Right cardiac atrium (tissue), 5 donors: ENCODE data around the gene PROX1. TPM values are rescaled to one million over a fixed set of nuclear protein-coding genes. Genes with fewer than 3 reads are reported as not detected.

Experiments
- ATAC-seq, 2 donors: fragments of 200-7000 bp; cut with Tn5 transposase; one replicate each; pipeline versions ENCODE4 v1.8.0 to v1.9.1; 2020; ENCODE audit warnings: moderate library complexity in 2 of 2, mild to moderate bottlenecking in 1 of 2
- DNase-seq, 3 donors: peaks; one replicate each; pipeline ENCODE4 v3.0.0-alpha.2; 2020
- H3K27ac ChIP-seq: one replicate; pipeline ENCODE4 v1.5.1; 2013; ENCODE audit warnings: mild to moderate bottlenecking, low read length, control low read depth, moderate library complexity
- H3K27me3 ChIP-seq: one replicate; pipeline ENCODE4 v1.6.1; 2013; ENCODE audit not compliant: control insufficient read depth, insufficient read depth
- H3K4me1 ChIP-seq: one replicate; pipeline ENCODE4 v1.6.1; 2013; ENCODE audit warnings: low read length; ENCODE audit not compliant: control insufficient read depth, insufficient read depth
- H3K4me3 ChIP-seq: one replicate; pipeline ENCODE4 v1.5.1; 2013; ENCODE audit warnings: low read length, control low read depth
- H3K9me3 ChIP-seq: one replicate; pipeline ENCODE4 v1.6.1; 2013; ENCODE audit warnings: low read length; ENCODE audit not compliant: control insufficient read depth
- WGBS: extraction: QIAGEN DNeasy Blood & Tissue Kit; methylation state at CpG from one replicate; pipeline ENCODE4 v1.1.7; 2013; 5-methylcytosine and 5-hydroxymethylcytosine counted together
- intact Hi-C, 4 donors: fragments of 100-400 bp; cut with DNase I; formaldehyde crosslinking; loops; one replicate each; pipeline versions ENCODE4 v1.11.0 to v1.14.0; 2022 to 2023
- polyA plus RNA-seq: library from polyadenylated mRNA; stranded (reverse); fragments of 200-250 nt; gene quantifications from one replicate; pipeline ENCODE4 v1.2.3, GENCODE V29; 2013
- total RNA-seq, 4 donors: library from RNA; stranded (reverse); fragmentation: NEBNext Ultra II Directional; extraction: Animal tissue kit (Norgen Biotek cat#: 25700); gene quantifications; one replicate each; pipeline ENCODE4 v1.2.1, GENCODE V29; 2021
- donor health status: healthy with polysubstance abuse.
- donor health status: DM: no; HTN: yes; CAD: no.
- donor health status: DM: no; HTN: no; CAD: no.
- donor health status: DM: no; HTN: yes; CAD: no; lungs with severe emphysema.
- donor health status: DM: yes; HTN: yes; CAD: no.

The PROX1 gene
- total and polyA plus RNA-seq, 5 donors, result 14.6 to 98.8 (median 86.4) TPM

- H3K27me3 ChIP-seq, result no peaks in the 10 kb centered on the region
- H3K4me1 ChIP-seq, result no peaks in the 10 kb centered on the region
- H3K27ac ChIP-seq, result no peak overlapping the region
- intact Hi-C loops, result no loop called here
- ATAC-seq, result no peak
- 75% methylated on average over 6 of the region's 6 CpGs for WGBS
- no peaks in the 10 kb centered on the region for H3K9me3 ChIP-seq
- no peak for DNase-seq
- no peak overlapping the region for H3K4me3 ChIP-seq
Observed at GRCh38 chr1:214002060-214002459, 14.3 kb downstream of the PROX1 start.

GRCh38 chr1:214002472-214002871, 14.7 kb downstream of the PROX1 start:
- H3K4me1 ChIP-seq, result no peaks in the 10 kb centered on the region
- no peak overlapping the region for H3K27ac ChIP-seq
- intact Hi-C loops, result no loop called here
- H3K9me3 ChIP-seq, result no peaks in the 10 kb centered on the region
- ATAC-seq (peak; percentile 51 to 75), DNase-seq (no peak)
- H3K4me3 ChIP-seq, result no peak overlapping the region
- no peaks in the 10 kb centered on the region for H3K27me3 ChIP-seq
- WGBS, result 19% methylated on average over 3 of the region's 3 CpGs

GRCh38 chr1:214003233-214003632, 15.5 kb downstream of the PROX1 start:
- Histone ChIP-seq H3K4me3 (no peak overlapping the region), H3K27me3 (no peaks in the 10 kb centered on the region), H3K27ac (no peak overlapping the region), H3K4me1 (no peaks in the 10 kb centered on the region), H3K9me3 (no peaks in the 10 kb centered on the region)
- no peak for ATAC-seq
- intact Hi-C loops, result no loop called here
- DNase-seq, result no peak
- WGBS, result 33% methylated on average over 3 of the region's 3 CpGs

GRCh38 chr1:214004014-214004413, 16.2 kb downstream of the PROX1 start:
- Histone ChIP-seq H3K4me3 (no peak overlapping the region), H3K27ac (no peak overlapping the region), H3K9me3 (no peaks in the 10 kb centered on the region), H3K27me3 (no peaks in the 10 kb centered on the region), H3K4me1 (no peaks in the 10 kb centered on the region)
- peak in 1 of 2 donors; percentile 35 for ATAC-seq
- DNase-seq, result no peak
- 29% methylated on average over 2 of the region's 2 CpGs for WGBS
- intact Hi-C loops, result no loop called here

GRCh38 chr1:214004795-214005194, 17.0 kb downstream of the PROX1 start:
- Histone ChIP-seq H3K27ac (no peak overlapping the region), H3K9me3 (no peaks in the 10 kb centered on the region), H3K4me3 (no peak overlapping the region), H3K27me3 (no peaks in the 10 kb centered on the region), H3K4me1 (no peaks in the 10 kb centered on the region)
- intact Hi-C loops, result no loop called here
- 90% methylated on average over 4 of the region's 4 CpGs for WGBS
- ATAC-seq, result no peak
- no peak for DNase-seq

GRCh38 chr1:214005708-214006107, 17.9 kb downstream of the PROX1 start:
- 86% methylated on average over 3 of the region's 3 CpGs for WGBS
- intact Hi-C loops, result no loop called here

GRCh38 chr1:214006845-214007244, 19.1 kb downstream of the PROX1 start:
- Histone ChIP-seq H3K9me3 (no peaks in the 10 kb centered on the region), H3K27me3 (no peaks in the 10 kb centered on the region), H3K4me3 (no peak overlapping the region), H3K27ac (no peak overlapping the region), H3K4me1 (no peaks in the 10 kb centered on the region)
- ATAC-seq (no peak), DNase-seq (no peak)
- intact Hi-C loops, result no loop called here
- WGBS, result 80% methylated on average over 3 of the region's 3 CpGs

More at GRCh38 chr1:214005708-214006107, 17.9 kb downstream of the PROX1 start:
- H3K9me3 ChIP-seq, result no peaks in the 10 kb centered on the region
- DNase-seq (no peak), ATAC-seq (no peak)
- no peak overlapping the region for H3K27ac ChIP-seq
- H3K27me3 ChIP-seq, result no peaks in the 10 kb centered on the region
- H3K4me3 ChIP-seq, result no peak overlapping the region
- H3K4me1 ChIP-seq, result no peaks in the 10 kb centered on the region

- Histone ChIP-seq H3K4me3 (no peak overlapping the region), H3K27me3 (no peaks in the 10 kb centered on the region), H3K4me1 (no peaks in the 10 kb centered on the region), H3K9me3 (no peaks in the 10 kb centered on the region), H3K27ac (no peak overlapping the region)
- intact Hi-C loops, result no loop called here
- WGBS, result 94% methylated on average over 3 of the region's 3 CpGs
- ATAC-seq (no peak), DNase-seq (no peak)
Observed at GRCh38 chr1:214008347-214008746, 20.6 kb downstream of the PROX1 start.

- no peaks in the 10 kb centered on the region for H3K27me3 ChIP-seq
- H3K4me1 ChIP-seq, result peaks cover under 1% of the 10 kb centered on the region
- intact Hi-C loops, result no loop called here
- ATAC-seq, result no peak
- no peak overlapping the region for H3K27ac ChIP-seq
- WGBS, result 53% methylated on average over 8 of the region's 8 CpGs
- no peaks in the 10 kb centered on the region for H3K9me3 ChIP-seq
- DNase-seq, result no peak
- no peak overlapping the region for H3K4me3 ChIP-seq
Observed at GRCh38 chr1:214008791-214009422, 21.1 kb downstream of the PROX1 start.

GRCh38 chr1:214009423-214010196, 21.8 kb downstream of the PROX1 start:
- no peak overlapping the region for H3K27ac ChIP-seq
- DNase-seq (no peak), ATAC-seq (peak in 1 of 2 donors; percentile 38)
- H3K4me3 ChIP-seq, result no peak overlapping the region
- intact Hi-C loops, result no loop called here
- no peaks in the 10 kb centered on the region for H3K27me3 ChIP-seq
- H3K9me3 ChIP-seq, result no peaks in the 10 kb centered on the region
- WGBS, result 41% methylated on average over 14 of the region's 14 CpGs
- peaks cover 1% of the 10 kb centered on the region for H3K4me1 ChIP-seq

- no peak overlapping the region for H3K4me3 ChIP-seq
- no peak for ATAC-seq
- 90% methylated on average over 1 of the region's 1 CpG for WGBS
- no peaks in the 10 kb centered on the region for H3K27me3 ChIP-seq
- H3K27ac ChIP-seq, result no peak overlapping the region
- H3K9me3 ChIP-seq, result no peaks in the 10 kb centered on the region
- intact Hi-C loops, result no loop called here
- peaks cover 1% of the 10 kb centered on the region for H3K4me1 ChIP-seq
- no peak for DNase-seq
Observed at GRCh38 chr1:214010197-214010573, 22.4 kb downstream of the PROX1 start.
